ENCODE measurements around the gene CSGALNACT2.
"Not testable (repeated sequence)": the region's sequence is repeated elsewhere in the genome, so short reads cannot be mapped to it uniquely, and the experiment has no call there.

Gene CSGALNACT2

DNA sequence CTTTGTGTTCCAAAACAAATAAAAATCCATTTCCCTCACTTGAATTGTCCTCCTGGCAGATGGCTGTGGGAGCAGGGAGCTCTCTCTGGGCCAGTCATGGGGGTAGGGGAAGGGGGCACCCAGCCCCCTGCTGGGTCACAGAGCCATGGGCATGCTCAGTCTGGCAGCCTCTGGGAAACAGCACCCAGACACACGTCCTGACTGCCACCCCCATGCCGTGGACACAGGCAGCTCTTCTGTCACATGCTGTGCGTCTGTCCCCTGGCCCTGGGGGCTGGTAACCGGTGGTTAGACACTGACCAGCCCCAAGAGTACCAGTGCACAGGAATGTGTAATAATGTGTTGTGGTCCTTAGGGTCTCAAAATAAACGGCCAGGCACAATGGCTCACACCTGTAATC is 81.6 kb downstream of the CSGALNACT2 start:
- H3K27me3 ChIP-seq (ENCODE audit: control insufficient read depth, insufficient read depth, low read length) = no peaks in the 10 kb centered on the region
- no peak overlapping the region for H3K4me3 ChIP-seq (ENCODE audit: low read depth, low read length)
- no peak overlapping the region for H3K9ac ChIP-seq (ENCODE audit: low read depth, low read length)
- H3K9me3 ChIP-seq (ENCODE audit: control insufficient read depth, insufficient read depth, low read length) = no peaks in the 10 kb centered on the region
- H3K4me1 ChIP-seq (ENCODE audit: control insufficient read depth, insufficient read depth, low read length) = peaks cover 2% of the 10 kb centered on the region
- no peaks in the 10 kb centered on the region for H3K36me3 ChIP-seq (ENCODE audit: control insufficient read depth, insufficient read depth, low read length)

DNA sequence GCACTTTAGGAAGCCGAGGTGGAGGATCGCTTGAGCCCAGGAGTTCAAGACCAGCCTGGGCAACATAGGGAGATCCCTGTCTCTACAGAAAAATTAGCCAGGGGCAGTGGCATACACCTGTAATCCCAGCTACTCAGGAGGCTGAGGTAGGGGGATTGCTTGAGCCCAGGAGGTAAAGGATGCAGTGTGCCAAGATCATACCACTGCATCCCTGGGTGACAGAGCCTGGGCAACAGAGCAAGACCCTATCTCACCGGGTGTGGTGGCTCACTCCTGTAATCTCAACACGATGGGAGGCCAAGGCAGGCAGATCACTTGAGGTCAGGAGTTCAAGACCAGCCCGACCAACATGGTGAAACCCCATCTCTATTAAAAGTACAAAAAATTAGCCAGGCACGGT is 82.0 kb downstream of the CSGALNACT2 start:
- H3K9ac ChIP-seq (ENCODE audit: low read depth, low read length); H3K36me3 ChIP-seq (ENCODE audit: control insufficient read depth, insufficient read depth, low read length); H3K4me1 ChIP-seq (ENCODE audit: control insufficient read depth, insufficient read depth, low read length); H3K4me3 ChIP-seq (ENCODE audit: low read depth, low read length); H3K27me3 ChIP-seq (ENCODE audit: control insufficient read depth, insufficient read depth, low read length); H3K9me3 ChIP-seq (ENCODE audit: control insufficient read depth, insufficient read depth, low read length): not testable (repeated sequence)

DNA sequence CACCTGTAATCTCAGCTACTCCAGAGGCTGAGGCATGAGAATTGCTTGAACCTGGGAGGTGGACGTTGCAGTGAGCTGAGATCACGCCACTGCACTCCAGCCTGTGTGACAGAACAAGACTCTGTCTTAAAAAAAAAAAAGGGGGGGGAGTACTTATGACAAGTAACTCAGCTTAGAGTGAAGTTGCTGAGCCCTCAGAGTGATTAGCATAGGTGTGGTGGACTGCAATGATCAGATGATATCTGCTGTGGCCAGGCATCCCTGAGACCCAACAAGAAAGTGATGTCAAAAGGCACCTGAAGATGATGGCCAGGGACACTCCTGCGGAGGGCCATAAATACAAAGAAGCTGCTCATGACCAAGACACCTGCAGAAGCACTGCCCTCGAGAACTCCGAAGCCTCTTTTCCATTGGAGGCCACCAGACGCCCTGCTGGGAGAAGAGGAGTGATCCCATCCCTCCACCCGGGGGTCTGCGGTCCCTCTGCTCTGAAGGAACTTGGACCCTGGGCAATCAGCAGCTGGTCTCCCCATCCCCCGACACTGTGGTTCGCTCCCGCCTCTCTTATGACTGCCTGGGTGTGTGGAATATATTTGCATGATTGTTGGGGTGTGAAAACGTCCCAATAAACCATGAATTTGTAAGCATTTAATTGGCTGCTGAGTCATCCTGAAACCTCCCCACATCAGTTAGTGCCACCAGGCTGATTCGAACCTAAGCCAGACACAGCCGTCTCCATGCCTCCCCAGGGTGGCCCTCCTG is 82.6 kb downstream of the CSGALNACT2 start:
- H3K4me1 ChIP-seq (ENCODE audit: control insufficient read depth, insufficient read depth, low read length) = peaks cover 2% of the 10 kb centered on the region
- no peaks in the 10 kb centered on the region for H3K36me3 ChIP-seq (ENCODE audit: control insufficient read depth, insufficient read depth, low read length)
- no peak overlapping the region for H3K4me3 ChIP-seq (ENCODE audit: low read depth, low read length)
- no peak overlapping the region for H3K9ac ChIP-seq (ENCODE audit: low read depth, low read length)
- no peaks in the 10 kb centered on the region for H3K9me3 ChIP-seq (ENCODE audit: control insufficient read depth, insufficient read depth, low read length)
- no peaks in the 10 kb centered on the region for H3K27me3 ChIP-seq (ENCODE audit: control insufficient read depth, insufficient read depth, low read length)

DNA sequence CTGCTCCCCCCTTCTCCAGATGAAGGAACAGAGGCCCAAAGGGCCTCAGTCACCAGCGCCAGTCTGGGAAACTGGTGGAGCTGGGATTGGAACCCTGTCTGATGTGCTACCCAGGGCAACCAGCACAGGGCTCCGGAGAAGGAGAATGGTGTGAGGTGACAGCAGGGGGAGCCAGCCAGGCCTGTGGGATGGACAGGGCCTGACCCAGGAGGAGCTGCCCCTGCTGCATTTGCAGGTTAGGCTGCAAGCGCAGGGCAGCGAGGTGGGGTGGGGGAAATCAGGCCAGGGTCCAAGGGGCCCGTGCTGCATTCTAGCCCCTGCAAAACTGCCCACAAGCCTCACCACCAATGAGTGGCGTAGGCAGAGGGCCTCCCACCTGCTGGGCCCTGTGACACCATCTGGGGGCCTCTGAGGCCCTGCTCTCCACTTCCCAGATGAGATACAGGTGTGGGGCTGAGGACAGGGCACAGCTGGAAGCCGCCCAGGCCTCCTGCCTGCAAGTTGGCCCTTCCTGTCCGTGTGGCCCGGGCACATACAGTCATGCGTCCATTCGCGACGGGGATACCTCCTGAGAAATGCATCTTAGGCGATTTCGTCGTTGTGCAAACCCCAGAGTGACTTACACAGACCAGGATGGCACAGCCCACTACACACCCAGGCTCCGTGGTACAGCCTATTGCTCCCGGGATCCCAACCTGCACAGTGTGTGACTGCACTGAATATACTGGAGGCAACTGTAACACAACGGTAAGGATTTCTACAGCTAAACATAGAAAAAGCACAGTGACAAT is 83.4 kb downstream of the CSGALNACT2 start:
- Histone ChIP-seq H3K4me3 (ENCODE audit: low read depth, low read length) (no peak overlapping the region), H3K9me3 (ENCODE audit: control insufficient read depth, insufficient read depth, low read length) (no peaks in the 10 kb centered on the region), H3K4me1 (ENCODE audit: control insufficient read depth, insufficient read depth, low read length) (peaks cover 2% of the 10 kb centered on the region), H3K27me3 (ENCODE audit: control insufficient read depth, insufficient read depth, low read length) (peaks cover under 1% of the 10 kb centered on the region), H3K36me3 (ENCODE audit: control insufficient read depth, insufficient read depth, low read length) (no peaks in the 10 kb centered on the region), H3K9ac (ENCODE audit: low read depth, low read length) (no peak overlapping the region)

DNA sequence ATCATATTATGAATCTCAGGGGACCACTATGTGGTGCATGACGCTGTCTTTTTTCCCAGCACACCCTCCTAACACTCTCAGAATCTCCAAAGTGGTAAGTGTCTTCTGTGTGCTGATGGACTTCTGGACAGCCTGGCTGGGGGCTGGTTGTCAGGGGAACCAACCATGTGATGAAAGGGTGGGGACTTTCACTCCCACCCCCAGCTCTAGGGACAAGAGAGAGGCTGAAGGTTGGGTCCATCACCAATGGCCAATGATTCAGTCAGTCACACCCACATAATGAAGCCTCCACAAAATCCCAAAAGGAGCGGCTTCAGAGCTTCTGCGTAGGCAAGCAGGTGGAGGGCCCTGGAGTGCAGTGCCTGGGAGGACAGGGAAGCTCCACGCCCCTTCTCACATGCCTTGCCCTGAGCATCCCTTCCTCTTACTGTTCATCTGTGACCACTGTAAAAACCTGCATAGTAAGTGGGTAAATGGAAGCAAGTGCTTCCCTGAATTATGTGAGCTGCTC is 84.0 kb downstream of the CSGALNACT2 start:
- H3K27me3 ChIP-seq (ENCODE audit: control insufficient read depth, insufficient read depth, low read length) = peaks cover 6% of the 10 kb centered on the region
- H3K36me3 ChIP-seq (ENCODE audit: control insufficient read depth, insufficient read depth, low read length) = no peaks in the 10 kb centered on the region
- H3K4me1 ChIP-seq (ENCODE audit: control insufficient read depth, insufficient read depth, low read length) = peaks cover 2% of the 10 kb centered on the region
- no peaks in the 10 kb centered on the region for H3K9me3 ChIP-seq (ENCODE audit: control insufficient read depth, insufficient read depth, low read length)
- no peak overlapping the region for H3K4me3 ChIP-seq (ENCODE audit: low read depth, low read length)
- H3K9ac ChIP-seq (ENCODE audit: low read depth, low read length) = no peak overlapping the region

DNA sequence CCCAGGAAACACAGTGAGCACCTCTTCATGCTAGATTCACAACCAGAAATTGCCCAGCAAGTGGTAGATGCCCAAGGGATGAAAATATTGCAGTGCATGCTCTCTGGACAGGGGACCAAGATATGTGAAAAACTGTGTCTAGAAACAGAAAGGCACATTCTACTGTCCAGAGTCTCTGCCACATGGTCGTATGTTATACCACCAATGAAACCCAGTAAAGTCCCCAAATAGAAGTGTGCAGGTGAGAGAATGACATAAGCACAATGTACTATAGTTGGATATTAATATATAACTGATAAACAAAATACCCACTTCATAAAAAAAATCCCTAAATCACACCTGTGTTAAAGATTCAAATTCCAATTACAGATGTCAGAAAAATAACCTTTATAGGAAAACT is 84.8 kb downstream of the CSGALNACT2 start:
- H3K36me3 ChIP-seq (ENCODE audit: control insufficient read depth, insufficient read depth, low read length) = no peaks in the 10 kb centered on the region
- H3K4me1 ChIP-seq (ENCODE audit: control insufficient read depth, insufficient read depth, low read length) = peaks cover 2% of the 10 kb centered on the region
- no peaks in the 10 kb centered on the region for H3K9me3 ChIP-seq (ENCODE audit: control insufficient read depth, insufficient read depth, low read length)
- H3K27me3 ChIP-seq (ENCODE audit: control insufficient read depth, insufficient read depth, low read length) = peaks cover 14% of the 10 kb centered on the region
- H3K4me3 ChIP-seq (ENCODE audit: low read depth, low read length) = no peak overlapping the region
- H3K9ac ChIP-seq (ENCODE audit: low read depth, low read length) = no peak overlapping the region

DNA sequence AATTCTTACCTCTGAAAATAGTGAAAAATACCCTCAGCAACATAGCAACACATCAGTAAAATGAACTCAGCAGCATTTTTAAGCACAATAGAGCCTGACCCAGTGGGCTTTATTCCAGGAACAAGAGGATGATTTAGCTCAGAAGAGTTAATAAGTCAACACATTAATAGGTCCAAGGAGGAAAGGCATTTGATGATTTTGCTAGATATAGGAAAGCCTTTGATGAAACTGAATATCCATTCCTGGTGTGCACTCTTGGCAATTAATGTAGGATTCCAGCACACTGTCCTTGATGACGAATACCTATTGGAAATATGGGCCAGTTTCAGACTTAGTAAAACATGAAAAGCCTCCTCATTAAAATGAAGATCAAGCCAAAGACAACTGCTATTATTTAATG is 86.1 kb downstream of the CSGALNACT2 start:
- no peak overlapping the region for H3K4me3 ChIP-seq (ENCODE audit: low read depth, low read length)
- H3K9me3 ChIP-seq (ENCODE audit: control insufficient read depth, insufficient read depth, low read length) = no peaks in the 10 kb centered on the region
- peaks cover 5% of the 10 kb centered on the region for H3K4me1 ChIP-seq (ENCODE audit: control insufficient read depth, insufficient read depth, low read length)
- H3K27me3 ChIP-seq (ENCODE audit: control insufficient read depth, insufficient read depth, low read length) = peaks cover 26% of the 10 kb centered on the region
- no peaks in the 10 kb centered on the region for H3K36me3 ChIP-seq (ENCODE audit: control insufficient read depth, insufficient read depth, low read length)
- no peak overlapping the region for H3K9ac ChIP-seq (ENCODE audit: low read depth, low read length)

DNA sequence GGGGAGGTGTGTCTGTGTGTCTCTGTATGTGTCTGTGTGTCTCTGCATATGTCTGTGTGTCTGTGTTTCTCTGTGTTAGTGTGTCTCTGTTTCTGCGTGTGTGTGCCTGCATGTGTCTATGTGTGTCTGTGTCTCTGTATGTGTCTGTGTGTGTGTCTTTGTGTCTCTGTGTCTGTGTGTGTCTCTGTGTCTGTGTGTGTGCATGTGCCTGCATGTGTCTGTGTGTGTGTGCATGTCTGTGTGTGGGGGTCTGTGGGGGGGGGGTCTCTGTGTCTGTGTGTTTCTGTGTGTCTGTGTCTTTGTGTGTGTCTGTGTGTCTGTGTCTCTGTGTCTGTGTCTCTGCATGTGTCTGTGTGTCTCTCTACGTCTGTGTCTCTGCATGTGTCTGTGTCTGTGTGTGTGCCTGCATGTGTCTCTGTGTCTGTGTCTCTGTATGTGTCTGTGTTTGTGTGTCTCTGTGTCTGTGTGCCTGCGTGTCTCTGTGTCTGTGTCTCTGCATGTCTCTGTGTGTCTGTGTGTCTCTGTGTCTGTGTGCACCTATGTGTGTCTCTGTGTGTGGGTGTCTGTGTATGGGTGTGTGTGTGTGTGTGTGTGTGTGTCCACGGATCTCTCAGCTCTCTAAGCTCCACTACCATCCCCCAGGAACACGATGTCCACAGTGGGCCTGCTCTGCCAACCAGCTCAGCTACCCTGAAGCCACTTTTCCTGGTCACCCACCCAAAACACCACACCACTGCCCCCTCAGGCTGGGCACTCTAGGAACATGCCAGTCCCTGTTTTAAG is 87.0 kb downstream of the CSGALNACT2 start:
- Histone ChIP-seq H3K9ac (ENCODE audit: low read depth, low read length) (no peak overlapping the region), H3K4me1 (ENCODE audit: control insufficient read depth, insufficient read depth, low read length) (peaks cover 5% of the 10 kb centered on the region), H3K36me3 (ENCODE audit: control insufficient read depth, insufficient read depth, low read length) (no peaks in the 10 kb centered on the region), H3K27me3 (ENCODE audit: control insufficient read depth, insufficient read depth, low read length) (peaks cover 29% of the 10 kb centered on the region), H3K9me3 (ENCODE audit: control insufficient read depth, insufficient read depth, low read length) (no peaks in the 10 kb centered on the region), H3K4me3 (ENCODE audit: low read depth, low read length) (no peak overlapping the region)

DNA sequence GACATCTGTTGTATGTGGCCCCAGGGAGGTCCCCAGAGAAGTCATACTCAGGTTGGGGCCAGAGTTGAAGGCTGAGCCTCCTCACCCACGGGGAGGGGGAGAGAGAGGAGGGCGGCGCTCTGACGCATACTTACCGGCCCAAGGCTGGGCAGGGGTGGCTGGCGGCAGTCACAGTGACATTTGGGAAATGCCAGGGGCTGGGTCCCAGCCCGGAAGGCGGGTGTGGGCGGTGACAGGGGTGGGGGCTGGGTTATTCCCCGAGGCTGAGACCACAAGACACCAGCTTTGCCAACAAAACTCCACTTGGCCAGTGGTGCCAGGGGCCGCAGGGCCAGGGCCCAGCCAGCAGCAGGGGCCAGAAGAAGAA is 87.5 kb downstream of the CSGALNACT2 start:
- peaks cover 35% of the 10 kb centered on the region for H3K27me3 ChIP-seq (ENCODE audit: control insufficient read depth, insufficient read depth, low read length)
- H3K9ac ChIP-seq (ENCODE audit: low read depth, low read length) = no peak overlapping the region
- H3K36me3 ChIP-seq (ENCODE audit: control insufficient read depth, insufficient read depth, low read length) = no peaks in the 10 kb centered on the region
- H3K9me3 ChIP-seq (ENCODE audit: control insufficient read depth, insufficient read depth, low read length) = no peaks in the 10 kb centered on the region
- no peak overlapping the region for H3K4me3 ChIP-seq (ENCODE audit: low read depth, low read length)
- H3K4me1 ChIP-seq (ENCODE audit: control insufficient read depth, insufficient read depth, low read length) = peaks cover 7% of the 10 kb centered on the region

DNA sequence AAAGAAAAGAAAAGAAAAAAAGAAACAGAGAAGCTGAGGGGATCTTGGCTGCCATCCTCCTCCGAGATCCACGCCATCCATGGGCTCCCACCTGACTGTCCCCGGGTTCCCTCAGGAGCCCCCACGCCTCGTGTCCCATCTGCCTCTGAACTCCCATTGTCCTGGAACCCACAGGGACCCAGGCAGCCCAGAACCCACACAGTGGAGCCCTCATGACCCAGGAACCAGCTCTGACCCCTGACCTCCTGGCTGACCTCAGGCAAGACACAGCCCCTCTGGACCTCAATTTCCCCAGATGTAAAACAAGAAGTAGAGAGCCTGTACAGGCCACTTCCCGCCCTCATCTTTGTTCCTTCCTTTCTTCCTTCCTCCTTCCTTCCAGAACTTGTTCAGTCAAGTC is 88.2 kb downstream of the CSGALNACT2 start:
- no peak overlapping the region for H3K4me3 ChIP-seq (ENCODE audit: low read depth, low read length)

DNA sequence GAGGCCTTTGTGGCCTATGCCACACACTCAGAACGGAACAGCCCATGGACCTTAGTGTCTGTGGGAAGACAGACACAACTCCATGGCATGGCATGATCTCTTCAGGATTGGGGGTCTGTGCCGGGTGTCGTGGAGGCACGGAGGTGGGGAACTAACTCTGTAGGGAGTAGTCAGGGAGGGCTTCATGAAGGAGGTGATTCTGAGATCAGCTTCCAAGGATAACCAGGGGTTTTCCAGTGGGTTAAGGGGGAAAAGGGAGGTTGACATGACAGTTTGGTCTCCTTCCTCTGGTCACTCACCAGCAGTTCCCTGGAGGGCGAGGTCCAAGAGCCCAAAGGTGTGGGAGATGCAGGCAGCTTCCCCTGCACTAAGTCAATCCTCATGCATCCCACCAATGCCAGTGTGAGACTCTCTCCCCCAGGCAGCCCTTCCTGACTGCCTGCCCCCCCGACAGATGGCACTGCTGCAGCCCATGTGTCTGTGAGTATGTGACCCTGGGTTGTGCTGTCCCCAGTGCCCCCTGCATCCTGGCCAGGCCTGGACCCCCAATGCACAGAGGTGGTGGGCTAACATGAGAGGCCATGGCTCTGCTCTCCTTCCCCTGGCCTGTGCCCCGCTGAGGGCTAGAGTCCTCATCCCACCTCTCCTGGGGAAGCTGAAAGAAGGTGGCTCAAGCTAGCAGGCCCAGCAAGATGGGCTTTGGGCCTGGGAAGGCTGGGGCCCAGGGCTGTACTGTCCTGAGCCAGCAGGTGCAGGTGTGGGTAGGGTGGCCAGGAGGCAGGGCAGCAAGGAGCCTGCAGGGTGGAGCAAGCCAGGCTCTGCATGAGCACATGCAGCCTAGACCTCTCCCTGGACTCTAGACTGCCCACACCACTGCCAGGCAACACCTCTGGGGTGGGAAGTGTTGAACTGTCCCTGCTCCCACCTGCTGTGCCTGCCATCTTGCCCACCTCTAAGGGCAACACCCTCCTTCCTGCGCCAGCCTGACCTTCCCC is 88.9 kb downstream of the CSGALNACT2 start:
- H3K9me3 ChIP-seq (ENCODE audit: control insufficient read depth, insufficient read depth, low read length) = no peaks in the 10 kb centered on the region
- H3K4me1 ChIP-seq (ENCODE audit: control insufficient read depth, insufficient read depth, low read length) = peaks cover 5% of the 10 kb centered on the region
- no peak overlapping the region for H3K9ac ChIP-seq (ENCODE audit: low read depth, low read length)
- no peak overlapping the region for H3K4me3 ChIP-seq (ENCODE audit: low read depth, low read length)
- no peaks in the 10 kb centered on the region for H3K36me3 ChIP-seq (ENCODE audit: control insufficient read depth, insufficient read depth, low read length)
- peaks cover 46% of the 10 kb centered on the region for H3K27me3 ChIP-seq (ENCODE audit: control insufficient read depth, insufficient read depth, low read length)

More for the DNA sequence above, 88.2 kb downstream of the CSGALNACT2 start:
- Histone ChIP-seq H3K4me1 (ENCODE audit: control insufficient read depth, insufficient read depth, low read length) (peaks cover 5% of the 10 kb centered on the region), H3K27me3 (ENCODE audit: control insufficient read depth, insufficient read depth, low read length) (peaks cover 42% of the 10 kb centered on the region), H3K9me3 (ENCODE audit: control insufficient read depth, insufficient read depth, low read length) (no peaks in the 10 kb centered on the region), H3K9ac (ENCODE audit: low read depth, low read length) (no peak overlapping the region), H3K36me3 (ENCODE audit: control insufficient read depth, insufficient read depth, low read length) (no peaks in the 10 kb centered on the region)
